Caco-2 (cell line): ENCODE measurements around the gene ZNF648. TPM values are rescaled to one million over a fixed set of nuclear protein-coding genes. Genes with fewer than 3 reads are reported as not detected.

Source experiments
- BruUV-seq: library from RNA; stranded (reverse); fragments of 400-500 nt; replicated peaks from 2 replicates; lab custom pipeline; 2021; lab: Mats Ljungman, UMichigan
- CTCF ChIA-PET: fragments of 300-600 bp; sonication (Branson Sonifier 250); formaldehyde crosslinking; loops from one replicate; lab custom pipeline; 2022; ENCODE audit warnings: antibody characterized with exemption; lab: Charles Lee
- POLR2A ChIA-PET: fragments of 300-600 bp; sonication (Branson Sonifier 250); formaldehyde crosslinking; loops from one replicate; lab custom pipeline; 2022; ENCODE audit warnings: antibody characterized with exemption; lab: Charles Lee
- DNase-seq, 2 experiments: peaks; one replicate each; pipeline versions ENCODE4 v3.0.0 to v3.0.0-alpha.2; 2020 to 2022
- H3K27me3 ChIP-seq: replicated peaks from 2 replicates; pipeline ENCODE4 v1.6.0; 2011; ENCODE audit warnings: low read length; ENCODE audit not compliant: control insufficient read depth, insufficient read depth
- H3K36me3 ChIP-seq: 2 replicates; pipeline ENCODE4 v1.5.1; 2011; ENCODE audit warnings: low read length; ENCODE audit not compliant: control insufficient read depth, insufficient read depth
- H3K4me1 ChIP-seq: fragments of 250-450 bp; sonication (Bioruptor Pico); 2 replicates; pipeline ENCODE4 v1.5.1; 2020; ENCODE audit warnings: mild to moderate bottlenecking
- H3K4me3 ChIP-seq: 2 replicates; pipeline ENCODE4 v1.5.1; 2011; ENCODE audit warnings: low read depth, mild to moderate bottlenecking, control low read depth, low read length
- H3K9me3 ChIP-seq: fragments of 250-450 bp; sonication (Bioruptor Pico); 2 replicates; pipeline ENCODE4 v1.5.1; 2020; ENCODE audit warnings: mild to moderate bottlenecking, moderate library complexity
- H3K27ac Mint-ChIP-seq: one replicate; pipeline ENCODE4 v1.8.0; 2022; ENCODE audit warnings: mixed read lengths; ENCODE audit not compliant: unreplicated experiment
- H3K27me3 Mint-ChIP-seq: one replicate; pipeline ENCODE4 v1.8.0; 2022; ENCODE audit warnings: mixed read lengths; ENCODE audit not compliant: insufficient read depth, unreplicated experiment
- H3K36me3 Mint-ChIP-seq: one replicate; pipeline ENCODE4 v1.8.0; 2022; ENCODE audit warnings: mild to moderate bottlenecking, mixed read lengths; ENCODE audit not compliant: insufficient read depth, unreplicated experiment
- H3K4me1 Mint-ChIP-seq: one replicate; pipeline ENCODE4 v1.8.0; 2022; ENCODE audit warnings: low read depth, mixed read lengths; ENCODE audit not compliant: unreplicated experiment
- H3K4me3 Mint-ChIP-seq: one replicate; pipeline ENCODE4 v1.8.0; 2022; ENCODE audit warnings: mild to moderate bottlenecking, moderate library complexity, mixed read lengths; ENCODE audit not compliant: unreplicated experiment
- H3K9me3 Mint-ChIP-seq: one replicate; pipeline ENCODE4 v1.8.0; 2022; ENCODE audit warnings: mixed read lengths; ENCODE audit not compliant: unreplicated experiment
- intact Hi-C: fragments of 100-400 bp; cut with micrococcal nuclease; formaldehyde crosslinking; loops from one replicate; pipeline ENCODE4 v1.10.0; 2022; ENCODE audit not compliant: unreplicated experiment
- total RNA-seq: library from RNA; stranded (reverse); gene quantifications from 2 replicates; pipeline ENCODE4 v1.2.3, GENCODE V29; 2022
- TF ChIP-seq, protein P1 (sequence below), 2 experiments: fragments of 200-600 bp in 1 of 2; IDR thresholded peaks; 1 replicate in 1 of 2; 2 replicates in 1 of 2; pipeline versions ENCODE4 v1.5.1 to v1.8.0; 2011 to 2022; ENCODE audit warnings: antibody characterized with exemption in 1 of 2, control low read depth in 1 of 2, inconsistent platforms in 1 of 2, low read depth in 1 of 2, low read length in 1 of 2, mild to moderate bottlenecking in 1 of 2, moderate library complexity in 1 of 2; ENCODE audit not compliant: insufficient read depth in 1 of 2, severe bottlenecking in 1 of 2, unreplicated experiment in 1 of 2

Gene ZNF648
- total RNA-seq, 1 experiment from 2014 or later, result not detected

DNA sequence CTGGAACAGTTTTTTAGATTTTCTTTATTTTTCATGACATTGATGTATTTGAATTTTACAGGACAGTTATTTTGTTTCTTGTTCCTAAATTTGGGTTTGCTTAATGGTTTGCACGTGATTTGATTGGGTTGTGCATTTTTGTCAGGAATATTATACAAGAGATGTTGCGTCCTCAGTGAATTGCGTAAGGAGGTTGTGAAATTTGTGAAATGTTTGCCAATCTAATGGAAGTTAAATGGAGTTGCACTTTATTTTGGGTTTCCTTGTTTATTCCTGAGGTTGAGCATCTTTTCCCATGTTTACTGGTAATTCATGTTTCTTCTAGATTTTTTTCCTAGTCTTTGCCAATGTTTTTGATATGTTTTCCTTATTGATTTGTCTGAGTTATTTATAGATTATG lies 19.9 kb downstream of the ZNF648 start:
- intact Hi-C loops, result no loop called here

DNA sequence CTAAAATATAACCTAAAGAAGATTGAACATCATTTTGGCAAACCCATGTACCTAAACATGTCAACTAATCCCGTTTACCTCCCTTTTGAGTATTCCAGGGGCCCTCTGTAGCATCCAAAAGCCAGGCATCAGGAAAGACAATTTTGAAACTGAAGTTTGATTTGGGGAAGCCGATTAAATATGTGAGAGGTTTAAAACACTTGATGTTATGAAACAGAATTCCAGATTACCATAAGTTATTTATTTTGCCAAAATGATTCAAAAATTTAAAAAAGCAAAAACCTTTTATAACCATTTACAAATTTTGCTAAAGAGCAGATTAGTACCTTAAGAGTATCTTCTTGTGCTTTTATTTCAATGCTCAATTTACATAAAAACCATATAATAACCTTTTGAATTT lies 23.3 kb downstream of the ZNF648 start:
- POLR2A ChIA-PET, result no interaction called here
- Histone ChIP-seq H3K9me3 (peaks cover 9% of the 10 kb centered on the region), H3K4me1 (no peaks in the 10 kb centered on the region), H3K4me3 (no peak overlapping the region), H3K27me3 (no peaks in the 10 kb centered on the region), H3K36me3 (no peaks in the 10 kb centered on the region)
- Mint-ChIP-seq H3K27ac (no peak overlapping the region), H3K9me3 (peaks cover 36% of the 10 kb centered on the region), H3K27me3 (no peaks in the 10 kb centered on the region), H3K4me3 (no peak overlapping the region), H3K4me1 (no peaks in the 10 kb centered on the region), H3K36me3 (peaks cover 5% of the 10 kb centered on the region)
- no peak for DNase-seq
- no TSS peak for BruUV-seq
- CTCF ChIA-PET, result no interaction called here
- intact Hi-C loops, result no loop called here
- TF ChIP-seq, protein P1, sequence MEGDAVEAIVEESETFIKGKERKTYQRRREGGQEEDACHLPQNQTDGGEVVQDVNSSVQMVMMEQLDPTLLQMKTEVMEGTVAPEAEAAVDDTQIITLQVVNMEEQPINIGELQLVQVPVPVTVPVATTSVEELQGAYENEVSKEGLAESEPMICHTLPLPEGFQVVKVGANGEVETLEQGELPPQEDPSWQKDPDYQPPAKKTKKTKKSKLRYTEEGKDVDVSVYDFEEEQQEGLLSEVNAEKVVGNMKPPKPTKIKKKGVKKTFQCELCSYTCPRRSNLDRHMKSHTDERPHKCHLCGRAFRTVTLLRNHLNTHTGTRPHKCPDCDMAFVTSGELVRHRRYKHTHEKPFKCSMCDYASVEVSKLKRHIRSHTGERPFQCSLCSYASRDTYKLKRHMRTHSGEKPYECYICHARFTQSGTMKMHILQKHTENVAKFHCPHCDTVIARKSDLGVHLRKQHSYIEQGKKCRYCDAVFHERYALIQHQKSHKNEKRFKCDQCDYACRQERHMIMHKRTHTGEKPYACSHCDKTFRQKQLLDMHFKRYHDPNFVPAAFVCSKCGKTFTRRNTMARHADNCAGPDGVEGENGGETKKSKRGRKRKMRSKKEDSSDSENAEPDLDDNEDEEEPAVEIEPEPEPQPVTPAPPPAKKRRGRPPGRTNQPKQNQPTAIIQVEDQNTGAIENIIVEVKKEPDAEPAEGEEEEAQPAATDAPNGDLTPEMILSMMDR (IDR thresholded peaks at IDR 0.05; ENCODE audit: insufficient read depth in 1 of 2, low read depth in 1 of 2, low read length in 1 of 2, severe bottlenecking in 1 of 2, unreplicated experiment in 1 of 2), result no peak

More for the DNA sequence above, 19.9 kb downstream of the ZNF648 start:
- Mint-ChIP-seq H3K27ac (no peak overlapping the region), H3K9me3 (peaks cover 33% of the 10 kb centered on the region), H3K4me1 (no peaks in the 10 kb centered on the region), H3K36me3 (peaks cover 13% of the 10 kb centered on the region), H3K4me3 (no peak overlapping the region), H3K27me3 (no peaks in the 10 kb centered on the region)
- H3K4me3 ChIP-seq, result no peak overlapping the region
- H3K27me3 ChIP-seq, result no peaks in the 10 kb centered on the region
- no peak for DNase-seq
- POLR2A ChIA-PET, result no interaction called here
- H3K9me3 ChIP-seq, result peaks cover 24% of the 10 kb centered on the region
- TF ChIP-seq, protein P1 (IDR thresholded peaks at IDR 0.05; ENCODE audit: insufficient read depth in 1 of 2, low read depth in 1 of 2, low read length in 1 of 2, severe bottlenecking in 1 of 2, unreplicated experiment in 1 of 2), result no peak
- no TSS peak for BruUV-seq
- CTCF ChIA-PET, result no interaction called here
- no peaks in the 10 kb centered on the region for H3K36me3 ChIP-seq
- H3K4me1 ChIP-seq, result no peaks in the 10 kb centered on the region

DNA sequence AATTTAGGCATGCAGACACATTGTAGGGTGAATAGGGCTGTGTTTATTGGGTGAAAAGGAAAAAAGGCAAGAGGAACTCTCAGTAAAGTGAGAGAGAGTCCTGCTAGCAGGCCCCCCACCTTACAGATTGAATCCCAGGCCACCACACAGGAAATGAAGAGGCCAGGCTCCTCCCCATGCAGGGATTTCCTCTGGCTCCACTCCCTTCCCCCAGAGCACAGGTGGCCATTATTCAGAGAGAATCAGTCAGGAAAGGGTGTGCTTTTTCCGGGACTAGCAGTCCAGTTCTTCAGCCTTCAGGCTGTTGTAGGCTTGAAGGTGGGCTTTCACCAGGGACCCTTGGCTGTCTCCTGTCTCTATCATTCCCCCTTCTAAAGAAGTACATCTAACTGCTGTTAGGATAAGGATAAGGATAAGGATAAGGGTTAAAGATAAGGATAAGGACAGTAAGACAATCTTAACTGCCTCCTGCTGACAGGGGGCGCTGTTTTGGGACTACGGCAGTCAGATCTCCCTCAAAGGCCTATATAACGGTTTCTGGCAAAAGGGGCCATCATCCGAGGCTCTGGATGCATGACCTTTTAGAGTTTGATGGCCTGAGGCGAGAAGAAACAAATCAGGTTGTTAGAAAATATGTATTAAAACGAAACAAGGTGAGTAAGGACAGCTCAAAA lies 26.3 kb downstream of the ZNF648 start:
- Histone ChIP-seq H3K9me3 (peaks cover 9% of the 10 kb centered on the region), H3K4me1 (peaks cover 5% of the 10 kb centered on the region; the same call in 1 of the 2 replicates), H3K36me3 (no peaks in the 10 kb centered on the region), H3K27me3 (no peaks in the 10 kb centered on the region), H3K4me3 (no peak overlapping the region)
- Mint-ChIP-seq H3K36me3 (no peaks in the 10 kb centered on the region), H3K27ac (no peak overlapping the region), H3K4me1 (no peaks in the 10 kb centered on the region), H3K9me3 (peaks cover 16% of the 10 kb centered on the region), H3K27me3 (no peaks in the 10 kb centered on the region), H3K4me3 (no peak overlapping the region)
- ChIA-PET POLR2A (no interaction called here), CTCF (no interaction called here)
- TF ChIP-seq, protein P1 (IDR thresholded peaks at IDR 0.05; ENCODE audit: insufficient read depth in 1 of 2, low read depth in 1 of 2, low read length in 1 of 2, severe bottlenecking in 1 of 2, unreplicated experiment in 1 of 2), result no peak
- no TSS peak for BruUV-seq
- intact Hi-C loops, result no loop called here
- no peak for DNase-seq
